Vagina (tissue), 2 donors: Measurements from ENCODE around the gene RCAN1. TPM values are rescaled to one million over a fixed set of nuclear protein-coding genes. Genes with fewer than 3 reads are reported as not detected.

Experiments used
- DNase-seq, 2 donors: peaks; one replicate each; pipeline ENCODE4 v3.0.0-alpha.2; 2017; ENCODE audit errors: extremely low spot score in 2 of 2
- H3K27ac ChIP-seq: fragments of 200-600 bp; sonication (generic); one replicate; pipeline ENCODE4 v1.5.1; 2019
- H3K27me3 ChIP-seq: fragments of 200-600 bp; sonication (generic); one replicate; pipeline ENCODE4 v1.5.1; 2019
- H3K36me3 ChIP-seq, 2 donors: fragments of 200-600 bp; sonication (generic); one replicate each; pipeline ENCODE4 v1.5.1; 2017 to 2019
- H3K4me1 ChIP-seq: fragments of 200-600 bp; sonication (generic); one replicate; pipeline ENCODE4 v1.5.1; 2019
- H3K4me3 ChIP-seq, 2 donors: fragments of 200-600 bp; sonication (generic); 1 replicate in 1 of 2; 2 replicates in 1 of 2; pipeline ENCODE4 v1.5.1; 2016 to 2019
- H3K9me3 ChIP-seq: fragments of 200-600 bp; sonication (generic); one replicate; pipeline ENCODE4 v1.5.1; 2019
- CTCF ChIP-seq, 3 experiments: fragments of 450-650 bp in 2 of 3; fragments of 200-600 bp in 1 of 3; sonication (generic) in 1 of 3; IDR thresholded peaks; one replicate each; pipeline ENCODE4 v1.5.1; 2017 to 2019; ENCODE audit warnings: antibody characterized with exemption in 3 of 3, mild to moderate bottlenecking in 2 of 3, moderate library complexity in 2 of 3
- POLR2A ChIP-seq, 2 donors: fragments of 450-650 bp; IDR thresholded peaks; one replicate each; pipeline ENCODE4 v1.6.1; 2017; ENCODE audit warnings: antibody characterized with exemption in 2 of 2, mild to moderate bottlenecking in 2 of 2, moderate library complexity in 2 of 2
- POLR2AphosphoS5 ChIP-seq, 2 donors: sonication (generic); formaldehyde crosslinking; IDR thresholded peaks; one replicate each; pipeline ENCODE4 v1.9.0; 2017; ENCODE audit warnings: antibody characterized with exemption in 2 of 2, mild to moderate bottlenecking in 2 of 2, low read depth in 1 of 2; ENCODE audit not compliant: insufficient read depth in 1 of 2
- intact Hi-C: fragments of 100-400 bp; cut with DNase I; formaldehyde crosslinking; loops from one replicate; pipeline ENCODE4 v1.15.1; 2023
- total RNA-seq: library from RNA; depleted of rRNA; stranded (reverse); fragments of >200 nt; gene quantifications from one replicate; pipeline ENCODE4 v1.2.3, GENCODE V29; 2016

The RCAN1 gene
- total RNA-seq, 1 donor from 2014 or later: 29.2 TPM

DNA sequence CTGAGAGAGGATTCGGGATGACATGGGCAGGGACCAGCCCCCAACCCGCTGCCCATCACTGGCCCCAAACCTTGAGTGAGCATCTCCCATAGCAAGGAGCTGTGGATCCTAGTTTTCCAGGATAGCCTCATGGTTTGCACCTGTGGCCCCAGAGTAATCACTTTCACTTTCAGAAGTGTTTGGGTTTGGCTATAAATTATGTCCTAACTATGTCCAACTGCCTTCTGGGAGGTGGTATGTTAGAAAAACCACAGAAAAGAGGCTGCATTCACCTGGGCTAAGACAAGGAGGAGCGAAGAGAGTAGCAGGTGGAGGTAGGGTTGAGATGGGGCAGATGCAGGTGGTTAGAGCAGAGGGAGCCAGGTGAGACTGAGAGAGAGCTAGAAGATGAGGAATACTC lies 34.5 kb upstream of the RCAN1 start:
- no peak overlapping the region for H3K27ac ChIP-seq
- H3K4me1 ChIP-seq: no peaks in the 10 kb centered on the region
- H3K9me3 ChIP-seq: no peaks in the 10 kb centered on the region
- intact Hi-C loops: no loop called here
- no peaks in the 10 kb centered on the region for H3K27me3 ChIP-seq
- no peaks in the 10 kb centered on the region for H3K36me3 ChIP-seq
- no peak overlapping the region for H3K4me3 ChIP-seq
- no peak for TF ChIP-seq CTCF (IDR thresholded peaks at IDR 0.05)
- TF ChIP-seq POLR2A (IDR thresholded peaks at IDR 0.05): no peak
- no peak for TF ChIP-seq POLR2AphosphoS5 (IDR thresholded peaks at IDR 0.05; ENCODE audit: insufficient read depth in 1 of 2, low read depth in 1 of 2)
- DNase-seq: no peak

DNA sequence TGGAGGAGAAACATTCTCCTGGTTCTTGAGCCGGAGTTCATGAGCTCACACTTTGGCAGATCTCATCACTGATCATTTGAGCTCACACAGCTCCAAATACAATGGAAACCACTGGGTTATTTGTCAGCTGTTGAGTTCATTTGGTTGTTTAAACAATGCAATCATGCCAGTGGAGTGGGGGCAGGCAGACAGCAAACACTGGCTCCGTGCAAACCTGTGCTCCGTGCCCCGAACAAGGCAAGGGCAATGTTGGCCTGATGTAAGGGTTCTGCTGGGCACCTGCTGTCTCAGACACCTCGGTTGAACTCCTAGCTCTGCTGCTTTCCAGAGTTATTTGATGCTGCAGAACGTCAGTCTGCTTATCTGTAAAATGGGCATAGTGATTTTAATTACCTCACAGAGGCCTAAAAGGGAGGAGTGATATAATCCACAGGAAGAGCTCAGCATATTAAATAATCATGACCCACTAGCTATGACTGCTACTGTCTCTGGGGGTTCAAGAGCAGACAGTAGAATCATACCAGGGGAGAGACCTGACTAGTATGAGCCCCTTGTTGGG lies 33.9 kb upstream of the RCAN1 start:
- Histone ChIP-seq H3K4me1 (no peaks in the 10 kb centered on the region), H3K9me3 (no peaks in the 10 kb centered on the region), H3K4me3 (no peak overlapping the region), H3K27ac (no peak overlapping the region), H3K27me3 (no peaks in the 10 kb centered on the region), H3K36me3 (no peaks in the 10 kb centered on the region)
- TF ChIP-seq CTCF (IDR thresholded peaks at IDR 0.05): no peak
- no peak for TF ChIP-seq POLR2AphosphoS5 (IDR thresholded peaks at IDR 0.05; ENCODE audit: insufficient read depth in 1 of 2, low read depth in 1 of 2)
- no peak for TF ChIP-seq POLR2A (IDR thresholded peaks at IDR 0.05)
- no peak for DNase-seq
- intact Hi-C loops: no loop called here

DNA sequence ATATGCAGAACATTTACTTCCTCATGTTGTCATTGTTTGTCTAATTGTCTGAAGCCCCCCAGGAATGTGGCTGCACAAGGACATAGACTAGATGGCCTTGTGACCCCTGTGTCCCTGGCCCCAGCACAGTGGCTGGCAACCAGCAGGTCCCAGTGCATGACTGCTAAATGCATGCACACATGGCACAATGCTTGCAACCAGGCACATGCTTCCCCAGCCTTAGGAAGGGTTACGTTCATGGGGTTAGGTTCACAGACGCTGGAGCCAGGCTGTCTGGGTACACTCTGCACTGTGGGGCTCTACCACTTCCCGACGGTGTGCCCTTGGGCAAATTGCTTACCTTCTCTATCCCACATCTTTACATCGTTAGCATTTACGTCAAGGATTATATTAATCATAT lies 32.6 kb upstream of the RCAN1 start:
- no peak for TF ChIP-seq POLR2AphosphoS5 (IDR thresholded peaks at IDR 0.05; ENCODE audit: insufficient read depth in 1 of 2, low read depth in 1 of 2)
- no peak for TF ChIP-seq POLR2A (IDR thresholded peaks at IDR 0.05)
- no peak for TF ChIP-seq CTCF (IDR thresholded peaks at IDR 0.05)
- no peaks in the 10 kb centered on the region for H3K4me1 ChIP-seq
- DNase-seq: no peak
- no peak overlapping the region for H3K27ac ChIP-seq
- no peaks in the 10 kb centered on the region for H3K27me3 ChIP-seq
- no peaks in the 10 kb centered on the region for H3K36me3 ChIP-seq
- no peaks in the 10 kb centered on the region for H3K9me3 ChIP-seq
- intact Hi-C loops: no loop called here
- no peak overlapping the region for H3K4me3 ChIP-seq

DNA sequence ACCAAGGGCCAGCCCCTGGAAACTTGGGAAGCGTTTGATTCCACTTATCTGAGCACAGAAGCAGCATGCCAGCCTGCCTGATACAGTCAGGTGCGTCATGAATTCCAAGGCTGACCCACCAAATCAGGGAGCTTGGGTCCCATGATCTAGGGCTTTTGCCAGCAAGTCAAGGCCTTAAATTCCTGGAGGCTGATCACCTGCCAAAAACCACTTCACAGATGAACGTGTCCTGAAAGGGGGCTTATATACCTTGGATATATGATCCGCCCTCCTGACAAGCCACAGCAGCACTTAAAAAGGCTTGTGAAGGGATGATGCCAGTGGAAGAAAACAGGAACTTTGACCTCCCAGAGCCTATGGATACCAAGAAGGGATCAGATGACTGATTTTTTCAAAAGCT lies 29.9 kb upstream of the RCAN1 start:
- Histone ChIP-seq H3K27ac (no peak overlapping the region), H3K9me3 (no peaks in the 10 kb centered on the region), H3K4me3 (no peak overlapping the region), H3K36me3 (no peaks in the 10 kb centered on the region), H3K4me1 (no peaks in the 10 kb centered on the region), H3K27me3 (no peaks in the 10 kb centered on the region)
- peak in 1 of 2 donors; percentile 64 for DNase-seq
- intact Hi-C loops: no loop called here
- TF ChIP-seq POLR2A (IDR thresholded peaks at IDR 0.05) (no peak), CTCF (IDR thresholded peaks at IDR 0.05) (no peak), POLR2AphosphoS5 (IDR thresholded peaks at IDR 0.05; ENCODE audit: insufficient read depth in 1 of 2, low read depth in 1 of 2) (no peak)

GRCh38 chr21:34642211-34643075 lies 27.5 kb upstream of the RCAN1 start:
- Histone ChIP-seq H3K27me3 (no peaks in the 10 kb centered on the region), H3K27ac (no peak overlapping the region), H3K9me3 (no peaks in the 10 kb centered on the region), H3K36me3 (no peaks in the 10 kb centered on the region), H3K4me3 (no peak overlapping the region), H3K4me1 (no peaks in the 10 kb centered on the region)
- intact Hi-C loops: no loop called here
- peak in 1 of 2 donors; percentile 54 for DNase-seq
- TF ChIP-seq CTCF (IDR thresholded peaks at IDR 0.05) (no peak), POLR2AphosphoS5 (IDR thresholded peaks at IDR 0.05; ENCODE audit: insufficient read depth in 1 of 2, low read depth in 1 of 2) (no peak), POLR2A (IDR thresholded peaks at IDR 0.05) (no peak)
